ENCODE data around the gene OR7G2. TPM values are rescaled to one million over a fixed set of nuclear protein-coding genes. Genes with fewer than 3 reads are reported as not detected.

OR7G2 gene
- total RNA-seq, 1 experiment from 2014 or later = not detected

GRCh38 chr19:9132422-9132821, 25.1 kb upstream of the OR7G2 start:
- CTCF ChIA-PET = interaction anchor here (0.5 to 0.7 kb wide), 2 partner anchors 430 to 436 kb away, joined by 3 to 13 read pairs; no protein-coding TSS in a partner anchor
- H3K4me1 ChIP-seq (ENCODE audit: control insufficient read depth, insufficient read depth, low read length) = no peaks in the 10 kb centered on the region
- BruUV-seq (replicated peaks) = no TSS peak
- H3K36me3 ChIP-seq (ENCODE audit: control insufficient read depth, insufficient read depth, low read length) = no peaks in the 10 kb centered on the region
- in situ Hi-C loops (cut with HindIII; ENCODE audit: low pct_unique_long_range_greater_than_20kb, low sequenced_read_pairs) (no loop called here), intact Hi-C loops (cut with micrococcal nuclease; ENCODE audit: unreplicated experiment) (no loop called here)
- no peak for DNase-seq (ENCODE audit: low read depth, low spot score)
- H3K4me3 ChIP-seq (ENCODE audit: low read depth in 2 of 2, low read length in 2 of 2) = no peak overlapping the region
- ATAC-seq = no peak
- POLR2A ChIA-PET = interaction anchor here (0.6 to 0.7 kb wide), 2 partner anchors 49 to 168 kb away, joined by 4 to 13 read pairs; no protein-coding TSS in a partner anchor
- H3K27me3 ChIP-seq (ENCODE audit: control insufficient read depth, insufficient read depth, low read length) = no peaks in the 10 kb centered on the region
- TF ChIP-seq REST (IDR thresholded peaks at IDR 0.05; ENCODE audit: insufficient read depth in 1 of 2, low read depth in 2 of 2, low read length in 1 of 2) = no peak
- TF ChIP-seq SIN3A (IDR thresholded peaks at IDR 0.05; ENCODE audit: borderline replicate concordance, insufficient read depth, low read depth, low read length) = no peak
- TF ChIP-seq TCF7L2 (IDR thresholded peaks at IDR 0.05; ENCODE audit: low read depth, low read length) = no peak
- no peak for TF ChIP-seq POLR2AphosphoS5 (IDR thresholded peaks at IDR 0.05; ENCODE audit: low read depth, low read length)
- TF ChIP-seq CTCF (IDR thresholded peaks at IDR 0.05) = no peak
- no peak overlapping the region for H3K27ac ChIP-seq (ENCODE audit: low read length)
- no peaks in the 10 kb centered on the region for H3K9me3 ChIP-seq (ENCODE audit: control insufficient read depth, insufficient read depth, low read depth, low read length)

- Histone ChIP-seq H3K36me3 (ENCODE audit: control insufficient read depth, insufficient read depth, low read length) (no peaks in the 10 kb centered on the region), H3K4me3 (ENCODE audit: low read depth in 2 of 2, low read length in 2 of 2) (no peak overlapping the region), H3K27me3 (ENCODE audit: control insufficient read depth, insufficient read depth, low read length) (no peaks in the 10 kb centered on the region), H3K27ac (ENCODE audit: low read length) (no peak overlapping the region), H3K9me3 (ENCODE audit: control insufficient read depth, insufficient read depth, low read depth, low read length) (no peaks in the 10 kb centered on the region), H3K4me1 (ENCODE audit: control insufficient read depth, insufficient read depth, low read length) (no peaks in the 10 kb centered on the region)
- POLR2A ChIA-PET = no interaction called here
- intact Hi-C loops (cut with micrococcal nuclease; ENCODE audit: unreplicated experiment) = no loop called here
- CTCF ChIA-PET = no interaction called here
- TF ChIP-seq CTCF (IDR thresholded peaks at IDR 0.05) (no peak), TCF7L2 (IDR thresholded peaks at IDR 0.05; ENCODE audit: low read depth, low read length) (no peak), SIN3A (IDR thresholded peaks at IDR 0.05; ENCODE audit: borderline replicate concordance, insufficient read depth, low read depth, low read length) (no peak), POLR2AphosphoS5 (IDR thresholded peaks at IDR 0.05; ENCODE audit: low read depth, low read length) (no peak), REST (IDR thresholded peaks at IDR 0.05; ENCODE audit: insufficient read depth in 1 of 2, low read depth in 2 of 2, low read length in 1 of 2) (no peak)
- DNase-seq (ENCODE audit: low read depth, low spot score) (no peak), ATAC-seq (no peak)
- no TSS peak for BruUV-seq (replicated peaks)
- in situ Hi-C loops (cut with HindIII; ENCODE audit: low pct_unique_long_range_greater_than_20kb, low sequenced_read_pairs) = no loop called here
Measured at GRCh38 chr19:9130965-9131364, 23.7 kb upstream of the OR7G2 start.
